Duodenal mucosa (tissue), 2 donors: Measurements from ENCODE around the gene SMIM20.
A peak's percentile ranks its signal among the peaks of the same experiment; 100 is the strongest.
"Not testable (repeated sequence)": the region's sequence is repeated elsewhere in the genome, so short reads cannot be mapped to it uniquely, and the experiment has no call there.

Source experiments
- H3K27ac ChIP-seq: one replicate; pipeline ENCODE4 v1.7.0; 2013; ENCODE audit warnings: low read depth, low read length
- H3K27me3 ChIP-seq, 2 donors: one replicate each; pipeline ENCODE4 v1.7.0; 2013; ENCODE audit warnings: low read length in 2 of 2, control low read depth in 1 of 2; ENCODE audit not compliant: insufficient read depth in 2 of 2, control insufficient read depth in 1 of 2
- H3K36me3 ChIP-seq, 2 donors: one replicate each; pipeline ENCODE4 v1.7.0; 2013; ENCODE audit warnings: low read length in 2 of 2, control low read depth in 1 of 2; ENCODE audit not compliant: insufficient read depth in 2 of 2, control insufficient read depth in 1 of 2
- H3K4me1 ChIP-seq, 2 donors: one replicate each; pipeline ENCODE4 v1.7.0; 2013; ENCODE audit warnings: low read length in 2 of 2, control low read depth in 1 of 2; ENCODE audit not compliant: insufficient read depth in 2 of 2, control insufficient read depth in 1 of 2
- H3K4me3 ChIP-seq, 2 donors: one replicate each; pipeline ENCODE4 v1.7.0; 2013; ENCODE audit warnings: low read length in 2 of 2, low read depth in 1 of 2
- H3K9ac ChIP-seq, 2 donors: one replicate each; pipeline ENCODE4 v1.7.0; 2013; ENCODE audit warnings: low read length in 2 of 2, low read depth in 1 of 2
- H3K9me3 ChIP-seq, 2 donors: one replicate each; pipeline ENCODE4 v1.7.0; 2013; ENCODE audit warnings: low read length in 2 of 2, control low read depth in 1 of 2; ENCODE audit not compliant: control insufficient read depth in 1 of 2

Gene SMIM20

DNA sequence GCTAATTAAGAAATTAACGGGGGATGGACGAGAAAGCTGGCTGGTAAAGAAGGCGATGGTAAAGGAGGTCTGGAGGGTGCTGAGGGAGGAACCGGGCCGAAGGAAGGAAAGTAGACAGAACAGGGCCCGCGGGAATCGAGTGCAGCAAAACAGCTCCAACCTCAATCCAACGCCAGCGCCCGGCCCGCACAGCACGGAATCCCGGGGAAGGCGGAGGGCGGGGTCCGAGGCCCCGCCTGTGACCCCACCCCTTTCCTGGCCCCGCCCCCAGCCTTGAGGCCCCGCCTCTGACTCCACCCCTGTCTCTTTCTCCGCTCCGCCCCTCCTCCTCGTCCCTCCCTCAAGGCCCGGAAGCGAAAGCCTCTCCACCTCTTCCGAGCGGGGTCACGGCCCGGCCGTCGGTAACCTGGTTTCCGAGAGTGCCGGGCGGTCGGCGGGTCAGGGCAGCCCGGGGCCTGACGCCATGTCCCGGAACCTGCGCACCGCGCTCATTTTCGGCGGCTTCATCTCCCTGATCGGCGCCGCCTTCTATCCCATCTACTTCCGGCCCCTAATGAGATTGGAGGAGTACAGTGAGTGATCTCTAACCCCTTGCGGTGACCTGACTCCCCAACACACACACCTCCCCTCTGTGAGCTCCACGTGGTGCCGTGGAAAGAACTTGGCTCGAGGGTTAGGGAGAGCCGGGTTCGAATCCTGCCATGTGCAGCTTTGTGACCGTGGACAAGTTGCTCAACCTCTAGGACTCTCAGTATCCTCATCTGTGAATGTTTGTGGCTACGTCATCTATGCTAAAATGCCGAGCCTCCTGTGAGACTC, at the start of gene SMIM20:
SMIM20 (plus strand) TSS at position 370 of the 819 bp plus-strand sequence; CDS start at position 464, 94 bp downstream.
- H3K9me3 ChIP-seq: no peaks in the 10 kb centered on the region
- peak within 1 kb of the TSS; percentile 87 to 89 for H3K4me3 ChIP-seq
- H3K9ac ChIP-seq: peak within 1 kb of the TSS; percentile 80 to 86
- no peaks in the 10 kb centered on the region for H3K27me3 ChIP-seq
- peaks cover 17 to 25% of the 10 kb centered on the region in 2 donors for H3K4me1 ChIP-seq
- peaks cover 0 to 4% of the 10 kb centered on the region in 2 donors for H3K36me3 ChIP-seq
- peak within 1 kb of the TSS; percentile 88 for H3K27ac ChIP-seq

DNA sequence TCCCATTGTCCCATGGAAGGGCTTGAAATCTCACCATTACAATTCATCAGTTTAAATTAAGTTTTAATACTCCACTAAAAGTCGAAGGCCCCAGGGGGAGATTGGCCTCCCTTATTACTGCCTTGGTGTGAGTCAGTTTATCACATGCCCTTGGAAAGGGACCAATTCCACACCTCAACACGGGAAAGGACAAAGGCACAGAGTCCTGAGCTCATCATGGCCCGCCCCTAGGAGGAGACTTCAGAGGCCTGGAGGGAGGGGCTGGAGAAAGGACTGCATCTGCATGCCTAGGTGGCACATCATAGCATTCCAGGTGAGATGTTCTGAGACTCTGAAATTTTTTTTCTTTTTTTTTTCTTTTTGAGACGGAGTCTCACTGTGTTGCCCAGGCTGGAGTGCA, 48.4 kb upstream of the SMIM20 start:
- Histone ChIP-seq H3K4me3 (no peak overlapping the region), H3K36me3 (no peaks in the 10 kb centered on the region), H3K9ac (no peak overlapping the region), H3K27me3 (no peaks in the 10 kb centered on the region), H3K4me1 (peaks cover 30 to 33% of the 10 kb centered on the region in 2 donors), H3K27ac (no peak overlapping the region), H3K9me3 (no peaks in the 10 kb centered on the region)

DNA sequence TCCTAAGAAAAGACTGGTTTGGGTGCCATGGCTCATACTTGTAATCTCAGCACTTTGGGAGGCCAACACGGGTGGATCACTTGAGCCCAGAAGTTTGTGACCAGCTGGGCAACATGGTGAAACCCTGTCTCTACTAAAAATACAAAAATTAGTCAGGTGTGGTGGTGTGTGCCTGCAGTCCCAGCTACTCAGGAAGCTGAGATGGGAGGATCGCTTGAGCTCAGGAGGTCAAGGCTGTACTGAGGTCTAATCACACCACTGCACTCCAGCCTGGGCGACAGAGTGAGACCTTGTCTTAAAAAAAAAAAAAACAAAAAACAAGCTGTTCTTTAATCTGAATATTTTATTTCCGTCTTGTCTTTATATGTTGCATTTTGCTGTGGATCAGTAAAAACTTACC, 47.6 kb upstream of the SMIM20 start:
- H3K9me3 ChIP-seq, H3K36me3 ChIP-seq, H3K4me3 ChIP-seq, H3K9ac ChIP-seq, H3K27me3 ChIP-seq, H3K27ac ChIP-seq: not testable (repeated sequence)
- H3K4me1 ChIP-seq: peaks cover 22 to 25% of the 10 kb centered on the region in 2 donors

DNA sequence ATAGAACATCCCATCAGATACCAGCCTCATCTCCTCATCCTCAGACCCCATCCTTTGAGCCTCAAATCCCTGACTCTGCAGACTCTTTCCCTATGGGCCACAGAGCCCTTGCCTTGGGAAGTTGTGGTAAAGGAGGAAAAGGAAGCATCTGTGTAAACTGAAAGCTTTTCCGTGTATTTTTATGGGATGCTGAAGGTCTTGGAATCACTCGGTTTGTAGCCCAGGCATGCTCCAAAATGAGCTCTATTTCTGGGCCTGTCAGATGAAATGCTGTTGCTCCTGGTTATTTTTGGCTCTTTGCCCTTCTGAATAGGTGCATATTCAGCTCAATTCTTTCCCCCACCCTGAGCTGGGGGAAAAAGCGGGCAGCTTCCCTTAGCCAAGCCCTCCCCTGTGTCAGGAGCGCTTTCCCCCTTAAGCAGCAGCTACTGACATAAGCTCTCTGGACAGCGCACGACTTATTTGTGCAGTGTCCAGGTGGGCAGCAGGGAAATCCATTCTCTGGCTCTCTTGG, 46.2 kb upstream of the SMIM20 start:
- peaks cover 17 to 20% of the 10 kb centered on the region in 2 donors for H3K4me1 ChIP-seq
- no peaks in the 10 kb centered on the region for H3K27me3 ChIP-seq
- H3K27ac ChIP-seq: no peak overlapping the region
- no peak overlapping the region for H3K9ac ChIP-seq
- no peaks in the 10 kb centered on the region for H3K36me3 ChIP-seq
- no peaks in the 10 kb centered on the region for H3K9me3 ChIP-seq
- no peak overlapping the region for H3K4me3 ChIP-seq

DNA sequence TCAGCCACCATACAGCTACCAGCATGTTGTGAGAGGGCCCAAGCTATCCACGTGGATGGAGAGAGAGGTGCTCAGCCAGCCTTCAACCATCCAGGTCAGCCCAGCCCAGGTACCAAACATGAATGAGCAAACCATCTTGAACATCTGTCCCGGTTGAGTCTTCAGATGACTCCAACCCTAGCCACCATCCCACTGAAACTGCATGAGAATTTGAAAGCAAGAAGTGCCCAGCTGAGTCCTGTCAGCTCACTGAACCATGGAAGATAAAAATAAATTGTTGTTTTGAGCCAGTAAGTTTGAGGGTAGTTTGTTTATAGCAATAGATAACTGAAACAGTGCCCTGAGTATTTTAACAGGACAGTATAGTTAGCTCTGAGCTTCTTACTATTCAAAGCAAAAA, 43.9 kb upstream of the SMIM20 start:
- no peak overlapping the region for H3K9ac ChIP-seq
- H3K4me3 ChIP-seq: no peak overlapping the region
- no peaks in the 10 kb centered on the region for H3K36me3 ChIP-seq
- peaks cover 8 to 20% of the 10 kb centered on the region in 2 donors for H3K4me1 ChIP-seq
- H3K27me3 ChIP-seq: no peaks in the 10 kb centered on the region
- no peaks in the 10 kb centered on the region for H3K9me3 ChIP-seq
- H3K27ac ChIP-seq: no peak overlapping the region

DNA sequence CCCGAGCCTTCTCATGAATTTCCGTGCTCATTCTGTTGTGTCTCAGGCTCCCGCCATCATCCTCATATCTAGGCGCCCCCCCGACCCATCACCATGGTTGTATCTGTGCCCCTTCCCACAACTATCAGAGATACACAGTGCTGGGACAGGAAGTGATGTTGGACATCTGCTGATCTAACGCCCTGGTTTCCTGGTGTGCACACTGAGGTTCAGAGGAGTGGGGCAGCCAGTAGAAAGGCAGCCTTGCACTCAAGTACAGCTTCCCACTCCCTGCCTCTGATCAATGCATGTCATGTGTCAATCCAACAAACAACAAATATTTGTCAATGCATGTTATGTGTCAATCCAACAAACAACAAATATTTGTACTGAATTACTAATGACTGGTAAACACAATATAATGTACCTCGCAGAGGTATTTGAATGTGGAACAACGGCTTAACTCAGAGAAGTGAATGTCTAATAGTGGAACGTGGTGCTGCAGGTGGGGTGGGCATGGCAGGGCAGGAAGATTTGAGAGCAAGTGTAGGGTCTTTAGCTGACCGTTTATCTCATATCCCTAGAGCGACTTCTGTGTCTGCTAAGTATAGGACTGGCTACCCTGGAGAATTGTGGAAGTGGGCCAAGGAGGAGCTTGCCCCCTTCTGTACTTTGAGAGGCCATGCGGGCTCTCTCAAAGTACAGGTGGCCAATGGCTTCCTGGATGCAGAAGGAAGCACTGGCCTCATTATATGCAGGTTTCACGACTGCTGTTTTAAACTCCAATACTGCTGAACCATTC, 41.0 kb upstream of the SMIM20 start:
- Histone ChIP-seq H3K27me3 (no peaks in the 10 kb centered on the region), H3K4me3 (no peak overlapping the region), H3K36me3 (no peaks in the 10 kb centered on the region), H3K4me1 (peaks cover 4 to 16% of the 10 kb centered on the region in 2 donors), H3K27ac (no peak overlapping the region), H3K9ac (no peak overlapping the region), H3K9me3 (no peaks in the 10 kb centered on the region)

DNA sequence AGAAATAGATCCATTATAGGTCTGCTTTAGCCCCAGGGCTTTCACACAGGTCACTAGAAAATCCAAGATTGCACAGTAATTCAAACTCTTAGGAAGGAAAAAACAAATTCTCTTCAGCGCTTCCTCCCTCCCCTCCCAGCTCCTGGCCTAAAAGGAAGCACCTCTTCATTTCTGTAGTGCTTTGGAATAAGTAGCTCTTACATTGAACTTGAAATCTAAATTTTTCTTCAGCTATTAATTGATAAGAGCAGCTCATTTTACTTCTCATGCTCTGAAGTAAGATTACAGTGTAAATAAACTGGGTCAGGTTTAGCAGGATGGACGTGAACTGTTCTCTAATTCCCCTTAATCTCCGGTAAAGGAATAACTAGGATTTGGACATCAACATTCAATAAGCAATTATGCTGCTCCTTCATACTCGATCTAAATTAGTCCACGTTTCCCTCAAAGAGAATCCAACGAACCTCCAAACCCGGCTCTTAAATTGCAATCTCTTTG, 40.3 kb upstream of the SMIM20 start:
- Histone ChIP-seq H3K9me3 (no peaks in the 10 kb centered on the region), H3K36me3 (no peaks in the 10 kb centered on the region), H3K4me1 (peaks cover 4 to 16% of the 10 kb centered on the region in 2 donors), H3K27me3 (no peaks in the 10 kb centered on the region), H3K9ac (no peak overlapping the region), H3K27ac (no peak overlapping the region), H3K4me3 (no peak overlapping the region)

DNA sequence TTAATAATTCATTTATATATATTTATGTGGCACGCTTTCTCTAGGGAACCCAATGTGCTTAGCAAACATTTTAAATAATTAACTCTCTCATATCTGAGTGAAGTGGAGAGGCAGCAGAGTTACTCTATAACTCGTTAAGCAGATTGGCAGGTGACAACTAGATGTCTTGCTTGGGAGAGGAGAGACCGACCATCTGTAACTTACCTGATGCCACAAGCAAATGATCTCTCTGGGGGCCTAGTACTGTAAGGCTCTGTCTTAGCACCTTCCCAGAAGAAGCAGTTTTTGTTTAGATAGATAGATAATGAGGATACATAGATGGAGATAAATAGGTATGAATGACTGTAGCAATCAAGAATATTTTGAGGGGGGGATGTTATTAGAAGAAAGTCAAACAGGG, 39.4 kb upstream of the SMIM20 start:
- Histone ChIP-seq H3K9ac (no peak overlapping the region), H3K9me3 (no peaks in the 10 kb centered on the region), H3K27ac (no peak overlapping the region), H3K4me1 (peaks cover 4 to 16% of the 10 kb centered on the region in 2 donors), H3K4me3 (no peak overlapping the region), H3K36me3 (no peaks in the 10 kb centered on the region), H3K27me3 (no peaks in the 10 kb centered on the region)

DNA sequence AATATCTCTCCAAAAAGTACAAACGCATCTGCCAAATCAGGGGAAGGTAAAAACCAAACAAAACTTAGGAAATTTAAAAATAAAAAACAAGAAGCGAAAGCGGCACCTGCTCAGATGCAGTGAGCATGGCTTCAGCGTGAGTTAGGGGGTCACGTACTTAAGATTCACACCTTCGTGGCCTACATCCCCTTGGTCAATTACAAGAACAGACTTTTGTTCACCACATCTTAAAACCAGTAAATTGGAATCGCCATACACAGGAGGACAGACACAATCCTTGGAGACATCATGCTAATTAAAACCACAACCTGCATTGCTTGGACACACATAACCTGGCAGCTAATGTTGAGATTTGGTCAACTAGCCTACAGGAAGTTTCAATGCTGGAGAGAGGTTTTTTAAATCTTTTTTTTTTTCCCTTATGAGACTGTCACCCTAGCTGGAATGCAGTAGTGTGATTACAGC, 38.7 kb upstream of the SMIM20 start:
- H3K9me3 ChIP-seq: no peaks in the 10 kb centered on the region
- H3K4me3 ChIP-seq: no peak overlapping the region
- no peaks in the 10 kb centered on the region for H3K27me3 ChIP-seq
- H3K36me3 ChIP-seq: no peaks in the 10 kb centered on the region
- no peak overlapping the region for H3K27ac ChIP-seq
- peaks cover 4 to 16% of the 10 kb centered on the region in 2 donors for H3K4me1 ChIP-seq
- no peak overlapping the region for H3K9ac ChIP-seq

DNA sequence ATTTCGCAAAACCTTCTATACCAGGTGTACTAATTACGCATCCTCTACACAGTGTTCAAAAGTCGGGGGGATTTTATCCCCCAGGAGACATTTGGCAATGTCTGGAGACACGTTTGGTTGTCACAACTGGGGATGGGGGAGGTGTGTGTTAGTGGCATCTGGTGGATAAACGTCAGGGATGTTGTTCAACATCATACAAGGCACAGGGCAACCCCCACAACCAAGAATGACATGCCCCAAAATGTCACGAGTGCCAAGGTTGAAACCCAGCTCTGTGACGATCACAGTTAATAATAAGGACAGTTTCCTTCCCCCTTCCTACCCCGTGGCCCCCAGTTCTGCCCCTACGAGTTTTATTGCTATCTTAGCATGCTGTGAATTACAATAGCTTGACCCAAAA, 35.3 kb upstream of the SMIM20 start:
- H3K4me1 ChIP-seq: peaks cover 4 to 10% of the 10 kb centered on the region in 2 donors
- H3K36me3 ChIP-seq: no peaks in the 10 kb centered on the region
- H3K4me3 ChIP-seq: no peak overlapping the region
- no peak overlapping the region for H3K27ac ChIP-seq
- H3K9ac ChIP-seq: no peak overlapping the region
- H3K27me3 ChIP-seq: no peaks in the 10 kb centered on the region
- H3K9me3 ChIP-seq: no peaks in the 10 kb centered on the region
